GM18507 (cell line): ENCODE measurements around the gene EID3.

Source experiments
- DNase-seq: peaks from one replicate; pipeline ENCODE4 v3.0.0; 2011; ENCODE audit warnings: low read depth; ENCODE audit not compliant: insufficient read length; ENCODE audit errors: extremely low spot score
- FAIRE-seq: peaks from 2 replicates; lab custom pipeline; 2011; peaks lifted over from hg19 to GRCh38; lab: Jason Lieb, UNC

Gene EID3

GRCh38 chr12:104350211-104351056 lies 46.9 kb downstream of the EID3 start:
- FAIRE-seq (no peak), DNase-seq (no peak)

- FAIRE-seq: no peak
- DNase-seq: no peak
Measured at GRCh38 chr12:104351057-104351983, 47.8 kb downstream of the EID3 start.

- FAIRE-seq: no peak
- DNase-seq: no peak
Measured at GRCh38 chr12:104352106-104352713, 48.7 kb downstream of the EID3 start.

GRCh38 chr12:104353012-104353981 lies 49.8 kb downstream of the EID3 start:
- FAIRE-seq: no peak
- DNase-seq: no peak

GRCh38 chr12:104354167-104354867 lies 50.8 kb downstream of the EID3 start:
- FAIRE-seq (no peak), DNase-seq (no peak)
